ENCODE data around the gene TMEM179. TPM values are rescaled to one million over a fixed set of nuclear protein-coding genes. Genes with fewer than 3 reads are reported as not detected.
A peak's percentile ranks its signal among the peaks of the same experiment; 100 is the strongest.
"Not testable (repeated sequence)": the region's sequence is repeated elsewhere in the genome, so short reads cannot be mapped to it uniquely, and the experiment has no call there.

Gene TMEM179
- total RNA-seq = under 1 TPM in 1 of 2 donors, not detected in 1; 0.46 TPM

DNA sequence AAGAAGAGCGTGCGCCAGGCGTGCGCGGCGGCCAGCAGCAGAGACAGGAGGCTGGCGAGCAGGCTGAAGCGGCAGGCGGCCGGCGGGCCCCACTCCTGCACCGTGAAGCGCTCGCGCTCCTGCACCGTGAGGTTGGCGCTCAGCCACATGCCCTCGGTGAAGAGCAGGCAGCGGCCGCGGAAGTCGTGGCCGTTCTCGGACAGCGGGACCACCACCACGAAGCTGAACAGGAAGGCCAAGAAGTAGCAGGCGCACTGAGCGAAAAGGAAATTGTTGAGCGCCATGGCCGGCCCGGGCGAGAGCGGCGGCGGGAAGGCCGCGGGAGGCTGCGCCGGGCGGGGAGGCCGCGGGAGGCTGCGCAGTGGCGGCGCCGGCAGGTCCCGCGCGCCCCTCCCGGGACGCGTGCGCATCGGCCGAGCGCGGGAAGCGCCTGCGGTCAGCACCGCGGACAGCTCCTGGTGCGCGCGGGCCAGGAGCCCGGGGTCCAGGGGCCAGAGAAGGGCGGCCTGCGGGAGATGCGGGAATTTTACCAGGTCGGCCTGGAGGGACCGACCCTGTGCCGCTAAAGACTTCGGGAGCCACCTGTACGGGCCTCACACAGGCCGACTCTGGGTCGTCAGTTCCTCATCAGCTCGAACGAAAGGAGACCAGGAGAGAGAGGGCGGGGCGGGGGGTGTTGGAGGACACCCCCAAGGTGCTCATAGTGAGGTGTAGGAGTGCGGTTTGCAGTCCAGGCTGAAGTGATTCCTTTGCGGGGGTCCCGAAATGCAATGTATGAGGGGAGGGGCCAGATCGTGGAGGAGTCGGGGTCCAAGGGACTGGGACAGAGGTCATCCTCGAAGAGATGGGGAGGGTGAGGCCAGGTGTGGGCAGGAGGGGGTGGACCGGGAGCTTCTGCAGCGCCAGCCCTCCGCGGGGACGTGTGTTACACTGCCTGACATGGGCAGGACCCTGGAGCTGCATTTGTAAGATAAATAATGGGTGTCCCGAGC lies at the start of gene TMEM179:
TSS of gene TMEM179 (minus strand) at position 315 of the 992 bp plus-strand sequence. CDS start at position 284, 31 bp downstream.
- ATAC-seq (replicated peaks in 1 of 2) = peak in 1 of 2 donors; percentile 38
- peaks cover 34% of the 10 kb centered on the region for H3K27me3 Mint-ChIP-seq (ENCODE audit: low read depth)
- H3K4me3 Mint-ChIP-seq = peak within 1 kb of the TSS; percentile 47 to 62
- H3K27ac Mint-ChIP-seq = no peak within 1 kb of the TSS
- H3K4me1 Mint-ChIP-seq (ENCODE audit: low read depth) = peaks cover 6% of the 10 kb centered on the region
- no peaks in the 10 kb centered on the region for H3K9me3 Mint-ChIP-seq
- peak in 1 of 2 donors; percentile 21 for DNase-seq
- no peaks in the 10 kb centered on the region for H3K36me3 Mint-ChIP-seq (ENCODE audit: insufficient read depth in 2 of 2)

DNA sequence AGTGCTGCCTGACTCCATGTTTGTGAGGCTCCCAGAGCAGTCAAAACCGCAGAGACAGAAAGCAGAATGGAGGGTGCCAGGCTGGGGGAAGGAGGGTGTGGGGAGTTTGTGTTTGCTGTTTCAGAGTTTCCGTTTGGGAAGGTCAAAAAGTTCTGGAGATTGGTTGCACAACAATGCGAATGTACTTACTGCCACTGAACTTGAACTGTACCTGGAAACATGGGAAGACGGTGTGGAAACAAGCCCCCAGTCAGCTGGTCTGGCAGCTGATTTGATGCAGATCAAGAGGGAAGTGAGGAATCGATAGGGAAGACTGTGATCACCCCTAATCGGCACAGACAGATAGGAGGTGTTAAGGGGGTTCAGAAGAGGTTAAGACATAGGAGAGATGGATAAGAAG lies 49.5 kb upstream of the TMEM179 start:
- Mint-ChIP-seq H3K27me3 (ENCODE audit: low read depth) (peaks cover 7% of the 10 kb centered on the region), H3K4me3 (no peak overlapping the region), H3K27ac (no peak overlapping the region), H3K4me1 (ENCODE audit: low read depth) (peaks cover 11% of the 10 kb centered on the region), H3K36me3 (ENCODE audit: insufficient read depth in 2 of 2) (peaks cover 0 to 3% of the 10 kb centered on the region in 2 donors), H3K9me3 (no peaks in the 10 kb centered on the region)
- DNase-seq (no peak), ATAC-seq (replicated peaks in 1 of 2) (no peak)

DNA sequence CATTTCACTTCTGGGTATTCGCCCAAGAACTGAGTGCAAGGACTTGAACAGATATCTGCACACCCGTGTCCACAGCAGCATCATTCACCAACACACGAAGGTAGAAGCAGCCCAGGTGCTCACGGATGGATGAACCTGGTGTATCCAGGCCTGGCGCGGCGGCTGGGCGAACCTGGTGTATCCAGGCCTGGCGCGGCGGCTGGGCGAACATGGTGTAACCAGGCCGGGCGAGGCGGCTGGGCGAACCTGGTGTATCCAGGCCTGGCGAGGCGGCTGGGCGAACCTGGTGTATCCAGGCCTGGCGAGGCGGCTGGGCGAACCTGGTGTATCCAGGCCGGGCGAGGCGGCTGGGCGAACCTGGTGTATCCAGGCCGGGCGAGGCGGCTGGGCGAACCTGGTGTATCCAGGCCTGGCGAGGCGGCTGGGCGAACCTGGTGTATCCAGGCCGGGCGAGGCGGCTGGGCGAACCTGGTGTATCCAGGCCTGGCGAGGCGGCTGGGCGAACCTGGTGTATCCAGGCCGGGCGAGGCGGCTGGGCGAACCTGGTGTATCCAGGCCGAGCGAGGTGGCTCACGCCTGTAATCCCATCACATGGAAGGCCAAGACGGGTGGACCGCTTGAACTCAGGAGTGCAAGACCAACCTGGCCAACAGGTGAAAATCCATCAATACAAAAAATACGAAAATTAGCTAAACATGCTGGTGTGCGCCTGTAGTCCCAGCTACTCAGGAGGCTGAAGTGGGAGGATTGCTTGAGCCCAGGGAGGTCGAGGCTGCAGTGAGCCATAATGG lies 48.8 kb upstream of the TMEM179 start:
- not testable (repeated sequence) for H3K9me3 Mint-ChIP-seq; H3K27ac Mint-ChIP-seq; DNase-seq; H3K36me3 Mint-ChIP-seq (ENCODE audit: insufficient read depth in 2 of 2); ATAC-seq (replicated peaks in 1 of 2); H3K27me3 Mint-ChIP-seq (ENCODE audit: low read depth); H3K4me3 Mint-ChIP-seq
- H3K4me1 Mint-ChIP-seq (ENCODE audit: low read depth) = peaks cover 10% of the 10 kb centered on the region

DNA sequence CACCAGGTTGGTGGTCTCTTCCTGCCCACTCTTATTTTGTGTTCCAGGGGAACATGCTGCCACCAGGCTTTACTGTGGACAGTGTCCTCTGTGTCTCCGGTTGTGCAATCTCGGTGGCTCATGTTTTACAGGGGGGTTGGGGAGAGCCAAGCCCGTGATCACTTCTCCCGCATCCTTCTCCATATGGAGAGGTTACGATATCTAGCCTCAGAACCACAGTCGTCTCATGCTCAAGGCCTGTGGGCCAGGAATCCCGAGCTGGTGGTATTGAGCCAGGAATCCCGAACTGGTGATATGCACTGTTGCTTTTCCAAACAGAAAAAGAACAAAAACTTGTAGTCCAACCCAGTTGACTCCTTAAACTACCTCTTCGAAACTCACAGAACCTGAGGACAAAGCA lies 47.8 kb upstream of the TMEM179 start:
- ATAC-seq (replicated peaks in 1 of 2) (no peak), DNase-seq (no peak)
- Mint-ChIP-seq H3K4me3 (no peak overlapping the region), H3K9me3 (no peaks in the 10 kb centered on the region), H3K36me3 (ENCODE audit: insufficient read depth in 2 of 2) (peaks cover 0 to 3% of the 10 kb centered on the region in 2 donors), H3K4me1 (ENCODE audit: low read depth) (peaks cover under 1% of the 10 kb centered on the region), H3K27me3 (ENCODE audit: low read depth) (peaks cover 8% of the 10 kb centered on the region), H3K27ac (no peak overlapping the region)

DNA sequence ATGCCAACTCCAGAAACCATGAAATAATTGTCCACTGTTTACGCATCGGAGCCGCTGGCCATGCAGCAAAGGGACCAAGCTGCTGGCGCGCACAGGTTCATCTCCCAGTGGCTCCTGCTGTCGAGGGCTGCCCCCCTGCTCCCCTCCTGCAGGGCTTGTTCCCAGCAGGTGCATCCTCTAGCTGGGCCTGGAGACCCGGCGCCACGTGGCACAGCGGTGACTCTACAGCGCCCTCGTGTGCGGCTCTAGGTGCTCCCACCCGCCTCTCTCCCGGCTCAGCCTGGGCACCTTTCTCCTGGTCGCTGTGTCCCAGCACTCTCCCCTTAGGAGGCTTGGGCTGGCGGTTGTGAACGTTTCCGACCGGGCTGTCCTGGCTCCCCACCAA lies 47.3 kb upstream of the TMEM179 start:
- H3K4me3 Mint-ChIP-seq = no peak overlapping the region
- H3K27me3 Mint-ChIP-seq (ENCODE audit: low read depth) = peaks cover 8% of the 10 kb centered on the region
- no peaks in the 10 kb centered on the region for H3K9me3 Mint-ChIP-seq
- DNase-seq (no peak), ATAC-seq (replicated peaks in 1 of 2) (no peak)
- H3K4me1 Mint-ChIP-seq (ENCODE audit: low read depth) = no peaks in the 10 kb centered on the region
- no peak overlapping the region for H3K27ac Mint-ChIP-seq
- peaks cover 0 to 3% of the 10 kb centered on the region in 2 donors for H3K36me3 Mint-ChIP-seq (ENCODE audit: insufficient read depth in 2 of 2)

DNA sequence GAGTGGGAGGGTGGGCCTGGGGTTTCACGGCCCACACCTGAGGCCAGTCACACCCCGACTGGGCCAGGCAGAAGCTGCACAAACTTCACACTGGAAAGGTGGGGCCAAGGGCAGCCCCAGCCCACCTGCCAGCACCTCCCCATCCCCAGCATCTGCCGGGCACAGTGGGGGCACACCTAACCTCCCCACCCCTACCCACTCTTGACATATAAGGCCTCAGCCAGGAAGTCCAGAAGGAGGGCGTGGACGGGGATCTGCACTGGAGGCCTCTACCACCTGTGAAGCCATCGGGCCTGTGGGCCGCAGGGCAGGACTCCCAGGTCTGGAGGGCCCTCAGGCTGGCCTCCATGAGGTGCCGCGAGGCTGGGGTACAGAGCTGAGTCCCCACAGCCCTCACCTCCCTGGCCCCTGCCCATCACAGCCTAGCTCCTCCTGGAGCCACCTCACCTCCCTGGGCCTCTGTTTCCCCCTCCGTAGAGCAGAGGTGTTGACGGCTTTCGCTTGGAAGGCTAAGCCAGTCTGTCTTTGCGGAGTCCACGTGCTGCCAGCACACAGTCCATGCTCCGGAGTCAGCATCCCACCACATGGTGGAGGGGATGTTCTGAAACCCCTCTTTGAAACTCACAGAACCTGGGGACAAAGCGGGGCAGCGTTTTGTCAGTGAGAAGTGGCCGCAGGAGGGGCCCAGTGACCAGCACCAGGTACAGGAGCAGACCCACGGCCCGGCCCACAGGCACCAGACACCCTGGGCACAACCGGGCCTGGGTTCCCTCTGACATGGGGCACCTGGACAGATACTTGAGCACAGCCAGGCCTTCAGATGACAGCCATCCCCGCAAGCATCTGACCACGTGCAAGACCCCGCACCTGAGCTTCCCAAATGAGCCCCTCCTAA lies 46.7 kb upstream of the TMEM179 start:
- Mint-ChIP-seq H3K9me3 (no peaks in the 10 kb centered on the region), H3K27me3 (ENCODE audit: low read depth) (peaks cover 8% of the 10 kb centered on the region), H3K4me1 (ENCODE audit: low read depth) (no peaks in the 10 kb centered on the region), H3K4me3 (no peak overlapping the region), H3K36me3 (ENCODE audit: insufficient read depth in 2 of 2) (peaks cover 0 to 3% of the 10 kb centered on the region in 2 donors), H3K27ac (no peak overlapping the region)
- no peak for DNase-seq
- ATAC-seq (replicated peaks in 1 of 2) = no peak

DNA sequence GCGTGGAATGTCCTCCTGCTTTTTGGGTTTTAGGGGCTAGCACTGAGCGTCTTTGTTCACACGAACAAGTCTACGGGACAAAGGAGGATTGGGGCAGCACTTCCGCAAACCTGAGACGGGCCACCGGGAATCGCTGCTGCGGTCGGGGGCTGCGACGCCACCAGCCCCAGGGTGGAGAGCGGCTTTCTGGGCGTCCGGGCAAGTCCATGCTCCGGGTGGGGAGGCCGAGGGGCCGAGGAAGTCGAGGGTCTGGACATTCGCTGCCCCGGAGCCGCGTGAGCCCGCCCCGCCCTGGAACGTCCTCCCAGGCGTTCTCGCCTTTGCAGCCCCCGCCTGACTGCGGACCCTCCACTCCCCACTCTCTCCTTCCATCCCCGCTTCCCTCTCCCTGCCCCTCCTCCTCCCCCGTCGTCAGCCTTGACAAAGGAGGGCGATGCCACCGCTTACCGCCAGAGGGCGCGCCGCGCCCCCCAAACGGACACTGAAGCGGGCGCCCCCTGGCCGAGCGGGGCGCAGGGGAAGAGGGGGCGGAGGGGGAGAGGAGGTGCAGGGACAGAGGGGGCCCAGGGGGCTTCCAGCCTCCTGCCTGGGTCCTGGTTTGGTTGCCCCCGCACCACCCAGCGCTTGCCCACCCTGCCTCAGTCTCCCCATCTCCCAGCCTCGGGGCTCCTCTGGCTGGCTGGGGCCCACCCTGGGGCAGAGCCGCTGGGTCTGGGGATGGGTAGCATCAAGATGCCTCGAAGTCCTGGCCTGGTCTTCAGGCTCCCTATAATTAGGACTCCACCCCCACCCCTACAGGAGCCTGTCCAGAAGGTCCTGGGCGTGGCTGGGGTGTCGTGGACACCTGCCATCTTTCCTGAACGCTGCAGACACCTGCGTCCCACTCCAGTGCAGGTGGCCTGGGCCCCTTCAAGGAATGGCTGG lies 45.7 kb upstream of the TMEM179 start:
- H3K4me1 Mint-ChIP-seq (ENCODE audit: low read depth) = no peaks in the 10 kb centered on the region
- peak; percentile 70 to 77 for DNase-seq
- peaks cover 8% of the 10 kb centered on the region for H3K27me3 Mint-ChIP-seq (ENCODE audit: low read depth)
- ATAC-seq (replicated peaks in 1 of 2) = peak; percentile 82 to 86
- peaks cover 0 to 3% of the 10 kb centered on the region in 2 donors for H3K36me3 Mint-ChIP-seq (ENCODE audit: insufficient read depth in 2 of 2)
- peaks cover 0 to under 1% of the 10 kb centered on the region in 2 donors for H3K9me3 Mint-ChIP-seq
- H3K4me3 Mint-ChIP-seq = peak overlapping the region in 1 of 2 donors; percentile 69
- H3K27ac Mint-ChIP-seq = no peak overlapping the region

DNA sequence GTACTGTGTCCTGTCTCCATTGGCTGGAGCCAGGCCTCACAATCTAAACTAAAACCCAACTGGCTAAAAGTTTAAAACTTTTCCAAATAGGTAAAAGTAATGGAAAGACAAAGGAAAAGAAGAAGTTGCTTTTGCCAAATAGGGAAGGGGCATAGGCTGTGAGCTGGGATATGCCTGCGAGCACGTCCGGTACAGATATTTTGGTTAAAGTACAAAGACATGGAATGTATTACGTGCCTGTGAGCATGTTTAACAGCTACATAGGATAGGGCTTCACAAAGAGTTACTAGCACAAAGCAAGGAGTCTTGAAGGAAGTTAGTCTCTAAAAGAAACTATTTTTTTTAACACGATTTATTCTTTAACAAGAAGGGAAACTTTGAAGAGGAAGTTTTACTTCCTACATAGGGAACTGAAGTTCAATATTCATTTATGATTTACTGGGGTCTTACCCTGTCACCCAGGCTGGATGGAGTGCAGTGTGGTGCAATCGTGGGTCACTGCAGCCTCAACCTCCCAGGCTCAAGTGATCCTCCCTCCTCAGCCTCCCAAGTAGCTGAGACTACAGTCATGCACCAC lies 43.0 kb upstream of the TMEM179 start:
- Mint-ChIP-seq H3K27me3 (ENCODE audit: low read depth) (peaks cover 20% of the 10 kb centered on the region), H3K27ac (no peak overlapping the region)
- DNase-seq = no peak

DNA sequence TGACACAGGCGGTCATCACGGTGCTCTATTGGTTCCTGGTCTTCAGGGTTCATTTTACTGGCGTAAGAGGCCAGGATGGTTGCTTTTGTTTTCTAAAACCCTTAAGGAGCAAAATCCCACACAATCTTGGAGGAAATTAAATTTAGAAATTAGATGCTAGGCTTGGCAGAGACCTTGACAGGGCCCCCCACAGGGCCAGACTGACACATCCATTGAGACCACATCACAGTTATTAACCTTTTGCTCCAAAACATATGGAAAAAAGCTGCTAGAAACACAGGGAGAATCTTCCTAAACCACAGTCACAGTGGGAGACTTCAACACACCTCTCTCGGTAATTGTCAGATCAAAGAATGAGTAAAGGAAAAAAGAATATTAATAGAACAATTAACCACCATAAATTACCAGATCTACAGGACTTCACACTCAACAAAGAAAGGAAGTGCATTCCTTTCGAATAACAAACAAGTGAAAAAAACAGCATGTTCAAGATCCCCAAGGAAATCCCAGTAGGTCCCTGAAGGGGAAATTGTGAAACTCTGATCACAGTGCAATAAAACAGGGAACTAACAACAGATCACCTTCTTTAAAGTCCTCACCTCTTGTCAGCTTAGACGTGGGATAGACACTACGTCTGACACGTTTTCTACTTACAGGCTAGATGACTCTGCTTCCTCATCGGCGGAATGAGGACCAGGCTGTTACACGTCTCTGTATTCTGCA lies 40.2 kb upstream of the TMEM179 start:
- H3K27ac Mint-ChIP-seq = no peak overlapping the region

More for the DNA sequence above, 43.0 kb upstream of the TMEM179 start:
- peaks cover 0 to 1% of the 10 kb centered on the region in 2 donors for H3K9me3 Mint-ChIP-seq
- ATAC-seq (replicated peaks in 1 of 2) = no peak
- no peaks in the 10 kb centered on the region for H3K36me3 Mint-ChIP-seq (ENCODE audit: insufficient read depth in 2 of 2)
- H3K4me1 Mint-ChIP-seq (ENCODE audit: low read depth) = no peaks in the 10 kb centered on the region
- no peak overlapping the region for H3K4me3 Mint-ChIP-seq

DNA sequence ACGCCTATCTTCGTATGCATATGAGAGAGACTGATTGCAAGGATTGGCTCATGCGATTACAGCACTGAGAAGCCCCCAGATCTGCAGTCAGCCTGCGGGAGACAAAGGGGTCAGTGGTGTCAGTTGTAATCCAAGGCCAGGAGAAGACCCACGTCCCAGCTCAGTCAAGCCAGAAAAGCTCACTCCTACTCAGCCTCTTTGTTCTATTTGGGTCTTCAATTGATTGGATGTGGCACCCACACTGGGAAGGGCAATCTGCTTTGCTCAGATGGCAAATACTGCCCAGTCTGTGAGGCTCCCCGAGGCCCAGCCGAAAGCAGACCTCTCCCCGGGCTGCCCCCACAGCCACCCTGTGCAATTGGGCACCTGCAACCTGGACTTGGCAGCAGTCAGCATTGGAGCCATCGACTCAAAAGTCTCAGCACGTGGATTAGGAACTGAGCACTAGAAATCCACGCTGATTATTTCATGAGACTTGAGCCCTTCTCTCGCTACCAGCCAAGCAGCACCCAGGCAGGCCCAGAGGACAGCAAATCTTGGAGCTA lies 39.6 kb upstream of the TMEM179 start:
- no peaks in the 10 kb centered on the region for H3K36me3 Mint-ChIP-seq (ENCODE audit: insufficient read depth in 2 of 2)
- no peak overlapping the region for H3K27ac Mint-ChIP-seq
- H3K4me1 Mint-ChIP-seq (ENCODE audit: low read depth) = no peaks in the 10 kb centered on the region
- ATAC-seq (replicated peaks in 1 of 2) = no peak
- H3K9me3 Mint-ChIP-seq = peaks cover 0 to 1% of the 10 kb centered on the region in 2 donors
- H3K4me3 Mint-ChIP-seq = no peak overlapping the region
- peaks cover 14% of the 10 kb centered on the region for H3K27me3 Mint-ChIP-seq (ENCODE audit: low read depth)
- no peak for DNase-seq

More for the DNA sequence above, 40.2 kb upstream of the TMEM179 start:
- Mint-ChIP-seq H3K27me3 (ENCODE audit: low read depth) (peaks cover 20% of the 10 kb centered on the region), H3K4me3 (no peak overlapping the region), H3K4me1 (ENCODE audit: low read depth) (no peaks in the 10 kb centered on the region), H3K36me3 (ENCODE audit: insufficient read depth in 2 of 2) (no peaks in the 10 kb centered on the region), H3K9me3 (peaks cover 0 to 1% of the 10 kb centered on the region in 2 donors)
- DNase-seq (no peak), ATAC-seq (replicated peaks in 1 of 2) (no peak)

DNA sequence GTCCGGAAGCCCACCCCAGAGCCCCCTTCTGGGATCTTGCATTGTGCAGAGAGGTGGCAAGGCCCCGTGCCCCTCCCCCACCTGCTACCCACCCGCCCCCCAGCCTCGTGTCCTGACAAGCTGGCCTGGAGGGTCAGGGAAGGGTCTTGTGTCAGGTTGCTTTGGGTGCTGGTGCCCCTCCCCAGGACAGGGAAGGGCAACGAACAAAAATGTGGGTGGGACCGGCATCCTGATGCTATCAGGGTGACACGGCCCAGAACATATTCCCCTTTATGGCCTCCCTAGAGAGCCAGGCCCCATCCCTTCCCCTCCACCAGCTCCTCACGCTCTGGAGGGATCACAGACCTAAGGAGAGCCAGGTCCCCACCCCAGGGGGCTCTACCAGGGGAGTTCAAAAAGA lies 38.7 kb upstream of the TMEM179 start:
- no peak for ATAC-seq (replicated peaks in 1 of 2)
- no peaks in the 10 kb centered on the region for H3K4me1 Mint-ChIP-seq (ENCODE audit: low read depth)
- no peak overlapping the region for H3K4me3 Mint-ChIP-seq
- H3K36me3 Mint-ChIP-seq (ENCODE audit: insufficient read depth in 2 of 2) = no peaks in the 10 kb centered on the region
- DNase-seq = no peak
- no peak overlapping the region for H3K27ac Mint-ChIP-seq
- H3K27me3 Mint-ChIP-seq (ENCODE audit: low read depth) = peaks cover 13% of the 10 kb centered on the region
- H3K9me3 Mint-ChIP-seq = peaks cover 0 to 1% of the 10 kb centered on the region in 2 donors
